ENCODE data around the gene MBP. TPM values are rescaled to one million over a fixed set of nuclear protein-coding genes. Genes with fewer than 3 reads are reported as not detected.

The MBP gene
- total RNA-seq, 1 experiment from 2014 or later, result 31.6 TPM

- no peak for TF ChIP-seq CTCF (IDR thresholded peaks at IDR 0.05; ENCODE audit: unreplicated experiment)
- peaks cover 47% of the 10 kb centered on the region for H3K36me3 Mint-ChIP-seq (ENCODE audit: insufficient read depth, unreplicated experiment)
- no peaks in the 10 kb centered on the region for H3K27me3 Mint-ChIP-seq (ENCODE audit: insufficient read depth, unreplicated experiment)
- DNase-seq (ENCODE audit: unreplicated experiment), result no peak
- ChIA-PET CTCF (interaction anchor here (0.7 kb wide), 1 partner anchor 27 kb away, joined by 3 read pairs; no protein-coding TSS in a partner anchor), POLR2A (no interaction called here)
- intact Hi-C loops (cut with micrococcal nuclease), result no loop called here
- no peaks in the 10 kb centered on the region for H3K4me1 Mint-ChIP-seq (ENCODE audit: insufficient read depth, unreplicated experiment)
- H3K9me3 Mint-ChIP-seq (ENCODE audit: unreplicated experiment), result no peaks in the 10 kb centered on the region
- H3K27ac Mint-ChIP-seq (ENCODE audit: low read depth, unreplicated experiment), result no peak overlapping the region
- H3K4me3 Mint-ChIP-seq (ENCODE audit: unreplicated experiment), result no peak overlapping the region
- BruUV-seq (replicated peaks), result no TSS peak
Observed at GRCh38 chr18:76955524-76956170, 176.9 kb downstream of the MBP start.

DNA sequence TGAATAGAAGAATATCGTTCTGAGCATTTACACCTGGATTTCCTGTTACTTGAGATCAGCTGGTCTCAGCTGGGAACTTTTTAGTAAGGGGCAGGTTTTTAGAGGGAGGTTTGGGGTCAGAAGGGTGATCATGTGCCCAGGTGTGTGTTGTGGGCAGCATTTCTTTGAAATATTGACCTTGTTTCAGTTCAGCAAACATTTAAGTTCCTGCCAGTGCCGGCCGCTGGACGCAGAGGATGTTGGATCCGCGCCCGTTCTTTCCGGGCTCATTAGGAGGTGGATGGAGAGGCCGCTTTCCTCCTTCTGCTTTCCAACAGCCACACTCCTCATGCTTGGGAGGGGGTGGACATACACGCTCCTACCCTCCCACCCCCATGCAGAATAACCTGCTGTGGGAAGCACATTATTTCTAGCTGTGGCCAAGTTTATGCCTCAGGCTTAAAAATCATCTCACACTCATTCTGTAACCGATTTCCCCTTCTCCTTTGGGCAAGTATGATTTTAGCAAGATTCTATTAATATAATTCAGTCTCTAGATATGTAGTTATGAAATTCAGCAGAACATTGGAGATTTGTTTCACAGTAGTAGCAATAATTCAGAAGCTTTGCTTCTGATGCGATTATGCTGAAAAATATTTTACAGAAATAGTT lies 178.9 kb downstream of the MBP start:
- H3K27ac Mint-ChIP-seq (ENCODE audit: low read depth, unreplicated experiment), result no peak overlapping the region
- peaks cover 35% of the 10 kb centered on the region for H3K36me3 Mint-ChIP-seq (ENCODE audit: insufficient read depth, unreplicated experiment)
- no peaks in the 10 kb centered on the region for H3K4me1 Mint-ChIP-seq (ENCODE audit: insufficient read depth, unreplicated experiment)
- H3K27me3 Mint-ChIP-seq (ENCODE audit: insufficient read depth, unreplicated experiment), result no peaks in the 10 kb centered on the region
- no peaks in the 10 kb centered on the region for H3K9me3 Mint-ChIP-seq (ENCODE audit: unreplicated experiment)
- intact Hi-C loops (cut with micrococcal nuclease), result no loop called here
- DNase-seq (ENCODE audit: unreplicated experiment), result no peak
- POLR2A ChIA-PET, result no interaction called here
- no TSS peak for BruUV-seq (replicated peaks)
- TF ChIP-seq CTCF (IDR thresholded peaks at IDR 0.05; ENCODE audit: unreplicated experiment), result no peak
- H3K4me3 Mint-ChIP-seq (ENCODE audit: unreplicated experiment), result no peak overlapping the region
- CTCF ChIA-PET, result interaction anchor here (0.6 kb wide), 1 partner anchor 152 kb away, joined by 4 read pairs; no protein-coding TSS in a partner anchor

DNA sequence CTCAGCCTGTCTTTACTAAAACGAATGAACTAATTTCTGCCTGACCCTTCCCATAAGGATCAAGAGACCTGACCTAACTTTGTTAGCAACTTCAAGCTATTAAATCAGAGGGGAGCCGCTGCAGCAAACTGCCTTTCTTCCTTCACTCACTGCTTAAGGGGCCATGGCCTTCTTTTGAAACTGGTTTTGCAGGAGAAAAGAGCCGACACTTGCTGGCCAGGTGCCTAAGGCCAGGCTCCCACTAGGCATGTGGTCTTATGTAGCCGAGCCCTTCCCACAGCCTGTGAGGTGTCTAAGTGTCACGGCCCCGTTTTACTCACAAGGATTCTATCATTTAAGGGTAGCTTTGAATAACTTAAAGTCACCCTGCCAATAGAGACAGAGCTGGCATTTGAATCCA lies 179.4 kb downstream of the MBP start:
- intact Hi-C loops (cut with micrococcal nuclease), result no loop called here
- Mint-ChIP-seq H3K36me3 (ENCODE audit: insufficient read depth, unreplicated experiment) (peaks cover 35% of the 10 kb centered on the region), H3K4me3 (ENCODE audit: unreplicated experiment) (no peak overlapping the region), H3K4me1 (ENCODE audit: insufficient read depth, unreplicated experiment) (no peaks in the 10 kb centered on the region), H3K9me3 (ENCODE audit: unreplicated experiment) (no peaks in the 10 kb centered on the region), H3K27ac (ENCODE audit: low read depth, unreplicated experiment) (no peak overlapping the region), H3K27me3 (ENCODE audit: insufficient read depth, unreplicated experiment) (no peaks in the 10 kb centered on the region)
- ChIA-PET CTCF (interaction anchor here (0.6 kb wide), 2 partner anchors 152 to 1902 kb away, joined by 4 to 6 read pairs; no protein-coding TSS in a partner anchor), POLR2A (no interaction called here)
- DNase-seq (ENCODE audit: unreplicated experiment), result no peak
- BruUV-seq (replicated peaks), result no TSS peak
- no peak for TF ChIP-seq CTCF (IDR thresholded peaks at IDR 0.05; ENCODE audit: unreplicated experiment)

- Mint-ChIP-seq H3K36me3 (ENCODE audit: insufficient read depth, unreplicated experiment) (peaks cover 35% of the 10 kb centered on the region), H3K27me3 (ENCODE audit: insufficient read depth, unreplicated experiment) (no peaks in the 10 kb centered on the region), H3K9me3 (ENCODE audit: unreplicated experiment) (no peaks in the 10 kb centered on the region), H3K4me1 (ENCODE audit: insufficient read depth, unreplicated experiment) (no peaks in the 10 kb centered on the region), H3K4me3 (ENCODE audit: unreplicated experiment) (no peak overlapping the region), H3K27ac (ENCODE audit: low read depth, unreplicated experiment) (no peak overlapping the region)
- no peak for DNase-seq (ENCODE audit: unreplicated experiment)
- ChIA-PET CTCF (interaction anchor here (0.6 kb wide), 1 partner anchor 1902 kb away, joined by 6 read pairs; no protein-coding TSS in a partner anchor), POLR2A (no interaction called here)
- TF ChIP-seq CTCF (IDR thresholded peaks at IDR 0.05; ENCODE audit: unreplicated experiment), result no peak
- no TSS peak for BruUV-seq (replicated peaks)
- intact Hi-C loops (cut with micrococcal nuclease), result no loop called here
Observed at GRCh38 chr18:76952747-76953146, 179.8 kb downstream of the MBP start.
